Keratinocyte (primary cell): ENCODE measurements around the gene DPF3. TPM values are rescaled to one million over a fixed set of nuclear protein-coding genes. Genes with fewer than 3 reads are reported as not detected.

Source experiments
- DNase-seq: peaks from one replicate; pipeline ENCODE4 v3.0.0-alpha.2; 2011; ENCODE audit warnings: low read depth, missing footprints, low spot score
- FAIRE-seq: peaks from 2 replicates; lab custom pipeline; 2011; peaks lifted over from hg19 to GRCh38; lab: Jason Lieb, UNC
- H2AFZ ChIP-seq: 2 replicates; pipeline ENCODE4 v1.6.0; 2012; ENCODE audit warnings: low read length, control low read depth, inconsistent platforms; ENCODE audit not compliant: control insufficient read depth
- H3K27ac ChIP-seq: 2 replicates; pipeline ENCODE4 v1.5.1; 2011; ENCODE audit warnings: low read length; ENCODE audit not compliant: control insufficient read depth, insufficient read depth
- H3K27me3 ChIP-seq: 3 replicates; pipeline ENCODE4 v1.6.0; 2011; ENCODE audit warnings: low read length; ENCODE audit not compliant: control insufficient read depth, insufficient read depth; ENCODE audit errors: extremely low read depth
- H3K36me3 ChIP-seq, 2 experiments: 2 replicates in 1 of 2; 3 replicates in 1 of 2; pipeline ENCODE4 v1.5.1; 2011; ENCODE audit warnings: low read length in 2 of 2, mild to moderate bottlenecking in 1 of 2; ENCODE audit not compliant: control insufficient read depth in 2 of 2, insufficient read depth in 2 of 2; ENCODE audit errors: extremely low read depth in 1 of 2
- H3K4me1 ChIP-seq: 3 replicates; pipeline ENCODE4 v1.5.1; 2011; ENCODE audit warnings: low read length; ENCODE audit not compliant: control insufficient read depth, insufficient read depth; ENCODE audit errors: extremely low read depth
- H3K4me2 ChIP-seq: 3 replicates; pipeline ENCODE4 v1.6.0; 2011; ENCODE audit warnings: low read depth, low read length; ENCODE audit not compliant: control insufficient read depth, insufficient read depth; ENCODE audit errors: extremely low read depth
- H3K4me3 ChIP-seq, 3 experiments: fragments of 200-600 bp in 1 of 3; sonication (generic) in 1 of 3; 2 replicates in 2 of 3; 3 replicates in 1 of 3; pipeline ENCODE4 v1.5.1; 2011 to 2016; ENCODE audit warnings: low read length in 3 of 3, mild to moderate bottlenecking in 3 of 3, control low read depth in 2 of 3, inconsistent platforms in 1 of 3, low read depth in 1 of 3, mixed read lengths in 1 of 3, mixed run types in 1 of 3, moderate library complexity in 1 of 3; ENCODE audit not compliant: control insufficient read depth in 2 of 3, insufficient read depth in 2 of 3; ENCODE audit errors: extremely low read depth in 1 of 3
- H3K79me2 ChIP-seq: 2 replicates; pipeline ENCODE4 v1.6.0; 2012; ENCODE audit warnings: low read length; ENCODE audit not compliant: control insufficient read depth, insufficient read depth
- H3K9ac ChIP-seq: 3 replicates; pipeline ENCODE4 v1.6.0; 2011; ENCODE audit warnings: low read length; ENCODE audit not compliant: control insufficient read depth, insufficient read depth; ENCODE audit errors: extremely low read depth
- H3K9me1 ChIP-seq: 3 replicates; pipeline ENCODE4 v1.6.0; 2011; ENCODE audit warnings: low read length; ENCODE audit not compliant: control insufficient read depth, insufficient read depth; ENCODE audit errors: extremely low read depth
- H3K9me3 ChIP-seq: 2 replicates; pipeline ENCODE4 v1.5.1; 2012; ENCODE audit warnings: low read depth, low read length; ENCODE audit not compliant: control insufficient read depth
- H4K20me1 ChIP-seq: 3 replicates; pipeline ENCODE4 v1.6.0; 2011; ENCODE audit warnings: low read length; ENCODE audit not compliant: control insufficient read depth, insufficient read depth; ENCODE audit errors: extremely low read depth
- EZH2 ChIP-seq: IDR thresholded peaks from one replicate; pipeline ENCODE4 v1.6.1; 2012; ENCODE audit warnings: inconsistent platforms, mild to moderate bottlenecking, low read length, moderate library complexity
- dilution Hi-C: fragments of 300-500 bp; cut with MboI; formaldehyde crosslinking; loops from one replicate; pipeline ENCODE4 v1.7.0; 2020; ENCODE audit warnings: low sequenced_read_pairs; ENCODE audit not compliant: extremely low pct_ligation_motif_present
- polyA plus RNA-seq, 5 experiments: library from polyadenylated mRNA; depleted of rRNA in 3 of 5; stranded (reverse) in 3 of 5; stranded (forward) in 1 of 5; unstranded in 1 of 5; fragments of >200 nt; gene quantifications; 1 replicate in 1 of 5; 2 replicates in 3 of 5; 3 replicates in 1 of 5; pipeline versions ENCODE4 v1.2.1 to v1.2.3, GENCODE V29; 2011 to 2012; ENCODE audit warnings: missing spikeins in 2 of 5, low read depth in 1 of 5, low replicate concordance in 1 of 5
- TF ChIP-seq, protein P1 (sequence below), 3 experiments: IDR thresholded peaks in 1 of 3; conservative IDR thresholded peaks in 1 of 3; optimal IDR thresholded peaks in 1 of 3; 2 replicates in 2 of 3; 3 replicates in 1 of 3; pipeline versions ENCODE3 to v1.5.1; 2011; ENCODE audit warnings: low read length in 3 of 3, mild to moderate bottlenecking in 3 of 3, moderate library complexity in 2 of 3, control low read depth in 1 of 3, inconsistent platforms in 1 of 3; ENCODE audit not compliant: insufficient read depth in 2 of 3; ENCODE audit errors: extremely low read depth in 1 of 3

Gene DPF3
- polyA plus RNA-seq, 1 donor (not counting 4 experiments of a cell fraction or from before 2014, with no cell fraction given): 1.1 TPM

DNA sequence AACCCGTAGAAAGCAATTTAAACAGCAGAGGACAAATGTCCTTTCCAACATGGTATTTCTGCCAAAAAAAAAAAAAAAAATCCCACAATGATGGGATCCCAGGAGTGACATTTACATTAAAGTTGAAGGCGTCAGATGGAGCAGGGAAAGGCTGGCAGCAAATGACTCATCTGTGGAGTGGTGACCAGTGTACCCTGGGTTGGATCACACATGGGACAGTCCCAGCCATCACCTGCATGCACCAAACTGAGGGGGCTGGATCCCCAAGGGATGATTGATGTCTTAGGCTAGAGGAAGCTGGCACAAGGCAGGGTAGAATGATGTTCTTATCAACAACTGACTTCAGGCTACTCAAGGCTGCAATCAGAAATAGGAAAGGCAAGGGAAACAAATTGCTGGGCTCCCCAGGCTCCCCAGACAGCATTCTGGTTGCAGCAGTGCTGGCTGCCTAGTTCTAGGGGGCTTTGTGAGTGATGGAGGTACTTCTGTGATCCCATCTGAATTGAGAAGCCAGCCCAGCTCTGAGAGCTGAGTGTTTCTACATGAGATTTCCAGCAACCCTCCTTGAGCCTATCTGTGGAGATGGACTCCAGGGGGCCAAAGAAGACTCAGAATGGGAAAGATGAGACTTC lies 117.9 kb downstream of the DPF3 start:
- H3K9ac ChIP-seq: no peak overlapping the region
- no peaks in the 10 kb centered on the region for H3K36me3 ChIP-seq
- H3K27me3 ChIP-seq: no peaks in the 10 kb centered on the region
- H2AFZ ChIP-seq: no peak overlapping the region
- no peaks in the 10 kb centered on the region for H3K79me2 ChIP-seq
- no peaks in the 10 kb centered on the region for H3K9me1 ChIP-seq
- no peak for TF ChIP-seq EZH2
- TF ChIP-seq, protein P1, sequence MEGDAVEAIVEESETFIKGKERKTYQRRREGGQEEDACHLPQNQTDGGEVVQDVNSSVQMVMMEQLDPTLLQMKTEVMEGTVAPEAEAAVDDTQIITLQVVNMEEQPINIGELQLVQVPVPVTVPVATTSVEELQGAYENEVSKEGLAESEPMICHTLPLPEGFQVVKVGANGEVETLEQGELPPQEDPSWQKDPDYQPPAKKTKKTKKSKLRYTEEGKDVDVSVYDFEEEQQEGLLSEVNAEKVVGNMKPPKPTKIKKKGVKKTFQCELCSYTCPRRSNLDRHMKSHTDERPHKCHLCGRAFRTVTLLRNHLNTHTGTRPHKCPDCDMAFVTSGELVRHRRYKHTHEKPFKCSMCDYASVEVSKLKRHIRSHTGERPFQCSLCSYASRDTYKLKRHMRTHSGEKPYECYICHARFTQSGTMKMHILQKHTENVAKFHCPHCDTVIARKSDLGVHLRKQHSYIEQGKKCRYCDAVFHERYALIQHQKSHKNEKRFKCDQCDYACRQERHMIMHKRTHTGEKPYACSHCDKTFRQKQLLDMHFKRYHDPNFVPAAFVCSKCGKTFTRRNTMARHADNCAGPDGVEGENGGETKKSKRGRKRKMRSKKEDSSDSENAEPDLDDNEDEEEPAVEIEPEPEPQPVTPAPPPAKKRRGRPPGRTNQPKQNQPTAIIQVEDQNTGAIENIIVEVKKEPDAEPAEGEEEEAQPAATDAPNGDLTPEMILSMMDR (optimal IDR thresholded peaks at IDR 0.05 in 1 of 3, IDR thresholded peaks at IDR 0.05 in 1 of 3, conservative IDR thresholded peaks at IDR 0.05 in 1 of 3; ENCODE audit: extremely low read depth in 1 of 3, insufficient read depth in 2 of 3, low read length in 3 of 3): no peak
- no peak overlapping the region for H3K4me3 ChIP-seq
- H4K20me1 ChIP-seq: no peaks in the 10 kb centered on the region
- dilution Hi-C loops: no loop called here
- FAIRE-seq (no peak), DNase-seq (no peak)
- H3K4me1 ChIP-seq: no peaks in the 10 kb centered on the region
- no peak overlapping the region for H3K4me2 ChIP-seq
- no peaks in the 10 kb centered on the region for H3K9me3 ChIP-seq
- no peak overlapping the region for H3K27ac ChIP-seq

DNA sequence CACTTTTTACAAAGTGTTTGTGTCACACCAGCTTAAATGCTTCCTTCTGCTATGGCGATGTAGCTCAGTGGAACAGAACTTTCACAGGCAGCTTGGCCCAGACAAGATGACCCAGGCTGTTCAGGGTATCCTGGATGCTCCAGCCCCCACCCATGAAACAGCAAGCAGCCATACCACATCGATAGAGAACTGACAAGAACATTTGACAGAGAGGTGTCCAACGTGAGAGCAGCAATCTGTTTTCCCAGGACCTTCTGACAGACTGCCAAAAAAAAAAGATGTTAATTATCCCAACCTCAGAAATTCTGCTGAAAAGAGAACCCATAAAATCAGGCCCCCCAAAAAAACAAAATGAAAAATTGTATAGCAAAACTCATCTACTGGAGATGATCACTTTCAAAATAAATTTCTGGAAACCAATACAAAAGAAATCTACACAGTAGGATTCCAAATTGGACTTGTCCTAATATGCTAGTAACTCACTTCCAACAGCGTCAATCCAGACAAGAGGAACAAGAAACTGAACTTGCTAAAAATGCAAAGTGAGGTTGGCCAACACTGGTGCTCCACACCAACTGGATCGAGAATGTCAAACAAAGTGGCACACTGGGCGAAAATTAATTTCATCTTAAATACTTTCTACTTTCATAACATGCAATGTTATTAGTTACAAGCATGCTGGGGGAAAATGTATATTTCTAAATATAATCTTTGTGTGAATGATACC lies 118.8 kb downstream of the DPF3 start:
- DNase-seq (no peak), FAIRE-seq (no peak)
- TF ChIP-seq EZH2: no peak
- TF ChIP-seq, protein P1 (optimal IDR thresholded peaks at IDR 0.05 in 1 of 3, IDR thresholded peaks at IDR 0.05 in 1 of 3, conservative IDR thresholded peaks at IDR 0.05 in 1 of 3; ENCODE audit: extremely low read depth in 1 of 3, insufficient read depth in 2 of 3, low read length in 3 of 3): no peak
- Histone ChIP-seq H3K4me2 (no peak overlapping the region), H4K20me1 (no peaks in the 10 kb centered on the region), H3K9me1 (no peaks in the 10 kb centered on the region), H3K27ac (no peak overlapping the region), H2AFZ (no peak overlapping the region), H3K4me1 (no peaks in the 10 kb centered on the region), H3K9ac (no peak overlapping the region), H3K9me3 (no peaks in the 10 kb centered on the region), H3K27me3 (no peaks in the 10 kb centered on the region), H3K36me3 (no peaks in the 10 kb centered on the region), H3K4me3 (no peak overlapping the region), H3K79me2 (no peaks in the 10 kb centered on the region)
- dilution Hi-C loops: no loop called here
